Vagina (tissue), 2 donors: ENCODE results near the gene ZYG11B. TPM values are rescaled to one million over a fixed set of nuclear protein-coding genes. Genes with fewer than 3 reads are reported as not detected.

Experiments
- DNase-seq, 2 donors: peaks; one replicate each; pipeline ENCODE4 v3.0.0-alpha.2; 2017; ENCODE audit errors: extremely low spot score in 2 of 2
- H3K27ac ChIP-seq: fragments of 200-600 bp; sonication (generic); one replicate; pipeline ENCODE4 v1.5.1; 2019
- H3K27me3 ChIP-seq: fragments of 200-600 bp; sonication (generic); one replicate; pipeline ENCODE4 v1.5.1; 2019
- H3K36me3 ChIP-seq, 2 donors: fragments of 200-600 bp; sonication (generic); one replicate each; pipeline ENCODE4 v1.5.1; 2017 to 2019
- H3K4me1 ChIP-seq: fragments of 200-600 bp; sonication (generic); one replicate; pipeline ENCODE4 v1.5.1; 2019
- H3K4me3 ChIP-seq, 2 donors: fragments of 200-600 bp; sonication (generic); 1 replicate in 1 of 2; 2 replicates in 1 of 2; pipeline ENCODE4 v1.5.1; 2016 to 2019
- H3K9me3 ChIP-seq: fragments of 200-600 bp; sonication (generic); one replicate; pipeline ENCODE4 v1.5.1; 2019
- CTCF ChIP-seq, 3 experiments: fragments of 450-650 bp in 2 of 3; fragments of 200-600 bp in 1 of 3; sonication (generic) in 1 of 3; IDR thresholded peaks; one replicate each; pipeline ENCODE4 v1.5.1; 2017 to 2019; ENCODE audit warnings: antibody characterized with exemption in 3 of 3, mild to moderate bottlenecking in 2 of 3, moderate library complexity in 2 of 3
- POLR2A ChIP-seq, 2 donors: fragments of 450-650 bp; IDR thresholded peaks; one replicate each; pipeline ENCODE4 v1.6.1; 2017; ENCODE audit warnings: antibody characterized with exemption in 2 of 2, mild to moderate bottlenecking in 2 of 2, moderate library complexity in 2 of 2
- POLR2AphosphoS5 ChIP-seq, 2 donors: sonication (generic); formaldehyde crosslinking; IDR thresholded peaks; one replicate each; pipeline ENCODE4 v1.9.0; 2017; ENCODE audit warnings: antibody characterized with exemption in 2 of 2, mild to moderate bottlenecking in 2 of 2, low read depth in 1 of 2; ENCODE audit not compliant: insufficient read depth in 1 of 2
- intact Hi-C: fragments of 100-400 bp; cut with DNase I; formaldehyde crosslinking; loops from one replicate; pipeline ENCODE4 v1.15.1; 2023
- total RNA-seq: library from RNA; depleted of rRNA; stranded (reverse); fragments of >200 nt; gene quantifications from one replicate; pipeline ENCODE4 v1.2.3, GENCODE V29; 2016

The ZYG11B gene
- total RNA-seq, 1 donor from 2014 or later, result 30.4 TPM

GRCh38 chr1:52680353-52680752 lies 45.9 kb upstream of the ZYG11B start:
- TF ChIP-seq POLR2A (IDR thresholded peaks at IDR 0.05), result no peak
- no peak for TF ChIP-seq CTCF (IDR thresholded peaks at IDR 0.05)
- no peak for TF ChIP-seq POLR2AphosphoS5 (IDR thresholded peaks at IDR 0.05; ENCODE audit: insufficient read depth in 1 of 2, low read depth in 1 of 2)
- H3K27ac ChIP-seq, result no peak overlapping the region
- H3K4me3 ChIP-seq, result no peak overlapping the region
- H3K36me3 ChIP-seq, result no peaks in the 10 kb centered on the region
- no peaks in the 10 kb centered on the region for H3K9me3 ChIP-seq
- no peak for DNase-seq
- H3K27me3 ChIP-seq, result no peaks in the 10 kb centered on the region
- intact Hi-C loops, result no loop called here
- no peaks in the 10 kb centered on the region for H3K4me1 ChIP-seq

- Histone ChIP-seq H3K27ac (no peak overlapping the region), H3K27me3 (no peaks in the 10 kb centered on the region), H3K4me1 (no peaks in the 10 kb centered on the region), H3K36me3 (no peaks in the 10 kb centered on the region), H3K4me3 (no peak overlapping the region), H3K9me3 (no peaks in the 10 kb centered on the region)
- no peak for TF ChIP-seq POLR2AphosphoS5 (IDR thresholded peaks at IDR 0.05; ENCODE audit: insufficient read depth in 1 of 2, low read depth in 1 of 2)
- TF ChIP-seq POLR2A (IDR thresholded peaks at IDR 0.05), result no peak
- no peak for TF ChIP-seq CTCF (IDR thresholded peaks at IDR 0.05)
- no peak for DNase-seq
- intact Hi-C loops, result no loop called here
Observed at GRCh38 chr1:52681136-52681535, 45.1 kb upstream of the ZYG11B start.

- intact Hi-C loops, result no loop called here
- no peak for TF ChIP-seq CTCF (IDR thresholded peaks at IDR 0.05)
- no peak for TF ChIP-seq POLR2AphosphoS5 (IDR thresholded peaks at IDR 0.05; ENCODE audit: insufficient read depth in 1 of 2, low read depth in 1 of 2)
- TF ChIP-seq POLR2A (IDR thresholded peaks at IDR 0.05), result no peak
- Histone ChIP-seq H3K9me3 (no peaks in the 10 kb centered on the region), H3K27me3 (no peaks in the 10 kb centered on the region), H3K36me3 (peaks cover 0 to 14% of the 10 kb centered on the region in 2 donors), H3K4me1 (no peaks in the 10 kb centered on the region), H3K4me3 (no peak overlapping the region), H3K27ac (no peak overlapping the region)
- DNase-seq, result no peak
Observed at GRCh38 chr1:52683367-52683940, 42.8 kb upstream of the ZYG11B start.

- intact Hi-C loops, result no loop called here
Observed at GRCh38 chr1:52684545-52684944, 41.7 kb upstream of the ZYG11B start.

More at GRCh38 chr1:52684545-52684944, 41.7 kb upstream of the ZYG11B start:
- no peak for DNase-seq
- no peaks in the 10 kb centered on the region for H3K27me3 ChIP-seq
- H3K27ac ChIP-seq, result no peak overlapping the region
- H3K9me3 ChIP-seq, result no peaks in the 10 kb centered on the region
- H3K4me3 ChIP-seq, result no peak overlapping the region
- peaks cover 0 to 14% of the 10 kb centered on the region in 2 donors for H3K36me3 ChIP-seq
- H3K4me1 ChIP-seq, result no peaks in the 10 kb centered on the region
- TF ChIP-seq CTCF (IDR thresholded peaks at IDR 0.05) (no peak), POLR2A (IDR thresholded peaks at IDR 0.05) (no peak), POLR2AphosphoS5 (IDR thresholded peaks at IDR 0.05; ENCODE audit: insufficient read depth in 1 of 2, low read depth in 1 of 2) (no peak)
